ENCODE measurements around the gene SLC17A5.
"Not testable (repeated sequence)": the region's sequence is repeated elsewhere in the genome, so short reads cannot be mapped to it uniquely, and the experiment has no call there.

SLC17A5 gene

DNA sequence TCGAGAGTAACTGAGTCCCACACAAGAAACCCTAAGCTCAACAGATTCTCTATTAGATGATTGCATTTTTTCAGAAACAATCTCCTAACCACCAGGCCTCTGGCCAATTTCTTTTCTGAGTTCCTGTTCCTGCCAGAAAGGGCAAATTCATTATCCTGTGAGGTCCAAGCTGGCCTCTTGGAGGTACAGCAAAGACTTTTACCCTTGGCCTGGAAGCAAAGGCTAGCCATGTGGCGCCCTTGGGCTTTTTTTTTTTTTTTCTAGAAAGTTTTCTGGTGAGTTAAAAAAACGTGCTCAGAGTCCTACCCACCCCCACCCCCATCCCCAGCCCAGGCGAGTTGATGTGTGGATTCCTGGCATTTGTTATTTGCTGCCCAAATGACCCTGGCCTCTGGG is 73.9 kb downstream of the SLC17A5 start:
- H3K27ac ChIP-seq = peak overlapping the region; percentile 57
- TF ChIP-seq, protein P1, sequence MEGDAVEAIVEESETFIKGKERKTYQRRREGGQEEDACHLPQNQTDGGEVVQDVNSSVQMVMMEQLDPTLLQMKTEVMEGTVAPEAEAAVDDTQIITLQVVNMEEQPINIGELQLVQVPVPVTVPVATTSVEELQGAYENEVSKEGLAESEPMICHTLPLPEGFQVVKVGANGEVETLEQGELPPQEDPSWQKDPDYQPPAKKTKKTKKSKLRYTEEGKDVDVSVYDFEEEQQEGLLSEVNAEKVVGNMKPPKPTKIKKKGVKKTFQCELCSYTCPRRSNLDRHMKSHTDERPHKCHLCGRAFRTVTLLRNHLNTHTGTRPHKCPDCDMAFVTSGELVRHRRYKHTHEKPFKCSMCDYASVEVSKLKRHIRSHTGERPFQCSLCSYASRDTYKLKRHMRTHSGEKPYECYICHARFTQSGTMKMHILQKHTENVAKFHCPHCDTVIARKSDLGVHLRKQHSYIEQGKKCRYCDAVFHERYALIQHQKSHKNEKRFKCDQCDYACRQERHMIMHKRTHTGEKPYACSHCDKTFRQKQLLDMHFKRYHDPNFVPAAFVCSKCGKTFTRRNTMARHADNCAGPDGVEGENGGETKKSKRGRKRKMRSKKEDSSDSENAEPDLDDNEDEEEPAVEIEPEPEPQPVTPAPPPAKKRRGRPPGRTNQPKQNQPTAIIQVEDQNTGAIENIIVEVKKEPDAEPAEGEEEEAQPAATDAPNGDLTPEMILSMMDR (IDR thresholded peaks at IDR 0.05) = no peak
- H3K27me3 ChIP-seq = no peaks in the 10 kb centered on the region
- peak overlapping the region in 1 of 2 experiments; percentile 9 for H3K4me3 ChIP-seq (ENCODE audit: low read depth in 1 of 2, low read length in 1 of 2)
- no peaks in the 10 kb centered on the region for H3K9me3 ChIP-seq
- no peaks in the 10 kb centered on the region for H3K36me3 ChIP-seq
- peaks cover 10 to 14% of the 10 kb centered on the region in 2 experiments for H3K4me1 ChIP-seq (ENCODE audit: control insufficient read depth in 1 of 2, insufficient read depth in 1 of 2, low read depth in 1 of 2, low read length in 1 of 2)

GRCh38 chr6:73579389-73579788 is 74.4 kb downstream of the SLC17A5 start:
- no peaks in the 10 kb centered on the region for H3K9me3 ChIP-seq
- peaks cover 9 to 14% of the 10 kb centered on the region in 2 experiments for H3K4me1 ChIP-seq (ENCODE audit: control insufficient read depth in 1 of 2, insufficient read depth in 1 of 2, low read depth in 1 of 2, low read length in 1 of 2)
- TF ChIP-seq, protein P1 (IDR thresholded peaks at IDR 0.05) = no peak
- H3K4me3 ChIP-seq (ENCODE audit: low read depth in 1 of 2, low read length in 1 of 2) = no peak overlapping the region
- H3K27ac ChIP-seq = no peak overlapping the region
- H3K36me3 ChIP-seq = no peaks in the 10 kb centered on the region
- no peaks in the 10 kb centered on the region for H3K27me3 ChIP-seq

DNA sequence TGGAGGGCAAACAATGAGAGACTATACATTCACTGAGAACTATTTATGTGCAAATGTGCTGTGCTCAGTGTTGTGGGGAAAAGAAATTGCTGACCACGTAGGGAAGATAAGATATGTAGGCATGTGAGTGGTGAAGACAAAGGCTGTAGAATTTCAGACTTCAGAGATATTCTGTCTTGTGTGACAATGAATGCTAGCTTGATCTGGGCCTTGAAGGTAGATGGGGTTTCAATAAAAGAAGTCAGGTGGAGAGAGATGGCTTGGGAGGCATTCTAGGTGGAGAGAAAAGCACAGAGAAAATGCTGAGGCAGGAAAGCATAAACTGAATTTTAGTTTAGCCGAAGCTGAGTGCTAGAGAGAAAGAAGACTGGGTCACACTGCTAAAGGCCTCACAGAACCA is 76.1 kb downstream of the SLC17A5 start:
- TF ChIP-seq, protein P1 (IDR thresholded peaks at IDR 0.05) = no peak
- no peak overlapping the region for H3K4me3 ChIP-seq (ENCODE audit: low read depth in 1 of 2, low read length in 1 of 2)
- H3K27ac ChIP-seq = no peak overlapping the region
- no peaks in the 10 kb centered on the region for H3K36me3 ChIP-seq
- H3K9me3 ChIP-seq = no peaks in the 10 kb centered on the region
- H3K27me3 ChIP-seq = no peaks in the 10 kb centered on the region
- H3K4me1 ChIP-seq (ENCODE audit: control insufficient read depth in 1 of 2, insufficient read depth in 1 of 2, low read depth in 1 of 2, low read length in 1 of 2) = peaks cover 9 to 14% of the 10 kb centered on the region in 2 experiments

GRCh38 chr6:73572531-73572930 is 81.3 kb downstream of the SLC17A5 start:
- not testable (repeated sequence) for H3K27ac ChIP-seq; H3K36me3 ChIP-seq; H3K9me3 ChIP-seq; H3K4me1 ChIP-seq (ENCODE audit: control insufficient read depth in 1 of 2, insufficient read depth in 1 of 2, low read depth in 1 of 2, low read length in 1 of 2); H3K4me3 ChIP-seq (ENCODE audit: low read depth in 1 of 2, low read length in 1 of 2); H3K27me3 ChIP-seq

GRCh38 chr6:73571218-73572181 is 82.3 kb downstream of the SLC17A5 start:
- H3K4me3 ChIP-seq (ENCODE audit: low read depth in 1 of 2, low read length in 1 of 2); H3K4me1 ChIP-seq (ENCODE audit: control insufficient read depth in 1 of 2, insufficient read depth in 1 of 2, low read depth in 1 of 2, low read length in 1 of 2); H3K36me3 ChIP-seq; H3K27me3 ChIP-seq; H3K9me3 ChIP-seq; H3K27ac ChIP-seq: not testable (repeated sequence)

DNA sequence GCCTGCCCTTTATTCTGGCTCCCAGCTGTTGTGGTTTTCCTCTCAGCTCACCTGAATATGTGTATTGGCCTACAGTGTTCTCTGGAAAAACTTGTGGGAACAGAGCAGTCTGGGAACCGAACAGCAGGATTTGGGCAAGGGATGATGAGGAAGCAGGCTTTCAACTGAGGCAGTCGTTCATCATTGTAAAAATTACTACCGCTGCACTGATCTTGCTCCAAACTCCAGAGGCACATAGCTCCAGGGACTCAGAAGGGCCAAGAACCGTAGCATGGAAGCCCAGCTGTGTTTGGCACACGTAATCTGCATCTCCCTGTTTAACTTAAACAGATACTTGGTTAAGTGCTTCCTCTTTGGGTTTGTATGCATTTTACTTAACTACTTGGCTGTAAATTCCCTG is 84.7 kb downstream of the SLC17A5 start:
- Histone ChIP-seq H3K27ac (no peak overlapping the region), H3K4me3 (ENCODE audit: low read depth in 1 of 2, low read length in 1 of 2) (no peak overlapping the region), H3K9me3 (no peaks in the 10 kb centered on the region), H3K4me1 (ENCODE audit: control insufficient read depth in 1 of 2, insufficient read depth in 1 of 2, low read depth in 1 of 2, low read length in 1 of 2) (peaks cover 0 to 4% of the 10 kb centered on the region in 2 experiments), H3K36me3 (no peaks in the 10 kb centered on the region), H3K27me3 (no peaks in the 10 kb centered on the region)
- TF ChIP-seq, protein P1 (IDR thresholded peaks at IDR 0.05) = no peak

All from neutrophil (primary cell).